OCI-LY7 (cell line): ENCODE results near the gene JCAD. TPM values are rescaled to one million over a fixed set of nuclear protein-coding genes. Genes with fewer than 3 reads are reported as not detected.

Source experiments
- BruUV-seq: library from RNA; stranded (reverse); fragments of 400-500 nt; replicated peaks from 2 replicates; lab custom pipeline; 2021; lab: Mats Ljungman, UMichigan
- CTCF ChIA-PET: fragments of 300-600 bp; sonication (Branson Sonifier 250); formaldehyde crosslinking; loops from one replicate; lab custom pipeline; 2022; ENCODE audit warnings: antibody characterized with exemption; ENCODE audit not compliant: unreplicated experiment; lab: Charles Lee
- POLR2A ChIA-PET: fragments of 300-600 bp; sonication (Branson Sonifier 250); formaldehyde crosslinking; loops from one replicate; lab custom pipeline; 2022; ENCODE audit warnings: antibody characterized with exemption; lab: Charles Lee
- DNase-seq: peaks from one replicate; pipeline ENCODE4 v3.0.0-alpha.2; 2015; ENCODE audit warnings: low spot score
- H2AFZ ChIP-seq: fragments of 200-600 bp; sonication (generic), shearing (Covaris generic); 2 replicates; pipeline ENCODE4 v1.6.1; 2014; ENCODE audit warnings: mild to moderate bottlenecking, antibody characterized with exemption, low read length, moderate library complexity
- H3K27ac ChIP-seq: fragments of 200-600 bp; sonication (generic); 2 replicates; pipeline ENCODE4 v1.5.1; 2014; ENCODE audit warnings: mixed run types, low read depth, mild to moderate bottlenecking, moderate library complexity, low read length, inconsistent platforms; ENCODE audit not compliant: poor library complexity, severe bottlenecking
- H3K36me3 ChIP-seq: fragments of 200-600 bp; sonication (generic); 2 replicates; pipeline ENCODE4 v1.6.1; 2014; ENCODE audit warnings: mild to moderate bottlenecking, antibody characterized with exemption, low read length, moderate library complexity, mixed read lengths; ENCODE audit not compliant: insufficient read depth
- H3K4me1 ChIP-seq: fragments of 200-600 bp; sonication (generic); 2 replicates; pipeline ENCODE4 v1.5.1; 2014; ENCODE audit warnings: mild to moderate bottlenecking, low read length; ENCODE audit not compliant: insufficient read depth, poor library complexity, severe bottlenecking
- H3K4me2 ChIP-seq: fragments of 200-600 bp; sonication (generic); 2 replicates; pipeline ENCODE4 v1.6.1; 2014; ENCODE audit warnings: mild to moderate bottlenecking, low read length
- H3K4me3 ChIP-seq: fragments of 200-600 bp; sonication (generic); 2 replicates; pipeline ENCODE4 v1.5.1; 2014; ENCODE audit warnings: mild to moderate bottlenecking, low read depth, low read length; ENCODE audit not compliant: poor library complexity, severe bottlenecking
- H3K79me2 ChIP-seq: fragments of 200-600 bp; sonication (generic); 2 replicates; pipeline ENCODE4 v1.6.1; 2016; ENCODE audit warnings: low read depth, mild to moderate bottlenecking, low read length, moderate library complexity, mixed read lengths; ENCODE audit not compliant: insufficient read depth
- H3K9me2 ChIP-seq: fragments of 200-600 bp; sonication (generic); 2 replicates; pipeline ENCODE4 v1.6.1; 2016; ENCODE audit warnings: mild to moderate bottlenecking, low read length, mixed read lengths; ENCODE audit not compliant: insufficient read depth
- H3K9me3 ChIP-seq: fragments of 200-600 bp; sonication (generic); 2 replicates; pipeline ENCODE4 v1.6.1; 2014; ENCODE audit warnings: mild to moderate bottlenecking, mixed run types, low read length, mixed read lengths
- H4K20me1 ChIP-seq: fragments of 200-600 bp; sonication (generic); 2 replicates; pipeline ENCODE4 v1.6.1; 2014; ENCODE audit warnings: mild to moderate bottlenecking, antibody characterized with exemption, low read length, moderate library complexity, mixed read lengths; ENCODE audit not compliant: insufficient read depth
- CTCF ChIP-seq: fragments of 200-600 bp; sonication (generic); conservative IDR thresholded peaks from 2 replicates; pipeline ENCODE4 v1.5.1; 2014; ENCODE audit warnings: mild to moderate bottlenecking, antibody characterized with exemption, low read length, moderate library complexity, mixed read lengths
- EZH2phosphoT487 ChIP-seq: fragments of 200-600 bp; sonication (generic); IDR thresholded peaks from 2 replicates; pipeline ENCODE4 v1.6.1; 2018; ENCODE audit warnings: low read depth, borderline replicate concordance, mild to moderate bottlenecking, mixed run types, antibody characterized with exemption, low read length, moderate library complexity, mixed read lengths
- intact Hi-C: fragments of 100-400 bp; cut with micrococcal nuclease; formaldehyde crosslinking; loops from one replicate; pipeline ENCODE4 v1.10.0; 2022; ENCODE audit not compliant: unreplicated experiment
- total RNA-seq, 2 experiments: library from RNA; depleted of rRNA in 1 of 2; stranded (reverse); fragments of >200 nt in 1 of 2; shearing (Covaris generic) in 1 of 2; gene quantifications; 2 replicates each; pipeline ENCODE4 v1.2.3, GENCODE V29; 2014 to 2022

Gene JCAD
- total RNA-seq, 2 experiments from 2014 or later: not detected

GRCh38 chr10:30017966-30018365 lies 41.4 kb downstream of the JCAD start:
- Histone ChIP-seq H3K4me2 (no peak overlapping the region), H3K27ac (no peak overlapping the region), H3K9me3 (no peaks in the 10 kb centered on the region), H3K79me2 (no peaks in the 10 kb centered on the region), H3K9me2 (no peaks in the 10 kb centered on the region), H3K4me1 (no peaks in the 10 kb centered on the region), H2AFZ (no peak overlapping the region), H4K20me1 (no peaks in the 10 kb centered on the region; the same call in 1 of the 2 replicates), H3K4me3 (no peak overlapping the region), H3K36me3 (no peaks in the 10 kb centered on the region)
- BruUV-seq: no TSS peak
- DNase-seq: no peak
- ChIA-PET CTCF (no interaction called here), POLR2A (interaction anchor here (0.6 kb wide), 1 partner anchor 238 kb away, joined by 3 read pairs; no protein-coding TSS in a partner anchor)
- intact Hi-C loops: no loop called here
- TF ChIP-seq CTCF (no peak), EZH2phosphoT487 (no peak)

GRCh38 chr10:30017556-30017955 lies 41.8 kb downstream of the JCAD start:
- Histone ChIP-seq H3K9me3 (no peaks in the 10 kb centered on the region), H3K79me2 (no peaks in the 10 kb centered on the region), H3K36me3 (no peaks in the 10 kb centered on the region), H2AFZ (no peak overlapping the region), H4K20me1 (no peaks in the 10 kb centered on the region; the same call in 1 of the 2 replicates), H3K4me1 (no peaks in the 10 kb centered on the region), H3K4me3 (no peak overlapping the region), H3K4me2 (no peak overlapping the region), H3K27ac (no peak overlapping the region), H3K9me2 (no peaks in the 10 kb centered on the region)
- no peak for DNase-seq
- ChIA-PET POLR2A (interaction anchor here (0.6 kb wide), 1 partner anchor 237 kb away, joined by 3 read pairs; no protein-coding TSS in a partner anchor), CTCF (no interaction called here)
- BruUV-seq: no TSS peak
- TF ChIP-seq CTCF (no peak), EZH2phosphoT487 (no peak)
- intact Hi-C loops: no loop called here

DNA sequence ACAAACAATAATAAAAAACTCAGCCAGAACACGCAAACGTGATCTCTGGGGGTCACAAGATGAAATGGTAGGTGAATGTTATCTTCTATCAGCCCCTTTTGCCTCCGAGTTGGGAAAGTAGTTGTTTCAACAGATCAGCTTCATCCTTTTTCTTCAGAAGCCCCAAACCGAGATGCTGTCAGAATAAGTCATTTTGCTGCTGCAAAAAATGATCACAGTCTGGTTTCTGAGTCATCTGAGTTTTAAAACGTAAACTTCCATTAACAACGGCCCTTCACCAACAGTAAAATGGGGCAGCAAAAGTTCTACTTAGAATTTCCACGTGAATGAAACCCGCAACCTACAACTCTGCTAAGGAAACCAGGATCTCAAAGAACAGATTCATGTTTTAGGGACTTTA lies 44.9 kb downstream of the JCAD start:
- Histone ChIP-seq H3K4me3 (no peak overlapping the region), H3K9me2 (no peaks in the 10 kb centered on the region), H3K27ac (no peak overlapping the region), H3K9me3 (no peaks in the 10 kb centered on the region), H3K79me2 (no peaks in the 10 kb centered on the region), H4K20me1 (no peaks in the 10 kb centered on the region; the same call in 1 of the 2 replicates), H3K36me3 (no peaks in the 10 kb centered on the region), H3K4me2 (no peak overlapping the region), H2AFZ (no peak overlapping the region), H3K4me1 (no peaks in the 10 kb centered on the region)
- no peak for DNase-seq
- intact Hi-C loops: no loop called here
- TF ChIP-seq CTCF: no peak
- no peak for TF ChIP-seq EZH2phosphoT487
- POLR2A ChIA-PET: no interaction called here
- no TSS peak for BruUV-seq
- CTCF ChIA-PET: no interaction called here
